ENCODE measurements around the gene RNF157.

DNA sequence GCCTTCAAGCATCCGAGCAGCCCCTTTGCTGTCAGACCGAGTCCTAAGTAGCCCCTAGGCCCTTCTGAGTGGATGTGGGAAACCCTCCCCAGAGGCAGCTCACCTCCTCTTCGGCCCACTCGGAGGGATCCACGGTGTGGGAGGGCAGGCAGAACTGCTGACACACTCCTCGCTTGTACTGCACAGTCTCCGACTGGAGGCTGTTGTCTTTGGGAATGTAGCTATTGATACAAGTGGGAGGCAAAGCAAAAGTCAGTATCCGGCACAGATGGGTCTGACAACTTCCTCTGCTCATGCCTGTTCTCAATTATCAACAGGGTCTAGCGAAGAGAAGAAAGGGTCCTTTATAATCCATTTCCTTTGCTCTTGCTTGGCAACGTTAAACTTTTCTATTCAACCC lies 73.4 kb downstream of the RNF157 start:
- TF ChIP-seq, protein P1, sequence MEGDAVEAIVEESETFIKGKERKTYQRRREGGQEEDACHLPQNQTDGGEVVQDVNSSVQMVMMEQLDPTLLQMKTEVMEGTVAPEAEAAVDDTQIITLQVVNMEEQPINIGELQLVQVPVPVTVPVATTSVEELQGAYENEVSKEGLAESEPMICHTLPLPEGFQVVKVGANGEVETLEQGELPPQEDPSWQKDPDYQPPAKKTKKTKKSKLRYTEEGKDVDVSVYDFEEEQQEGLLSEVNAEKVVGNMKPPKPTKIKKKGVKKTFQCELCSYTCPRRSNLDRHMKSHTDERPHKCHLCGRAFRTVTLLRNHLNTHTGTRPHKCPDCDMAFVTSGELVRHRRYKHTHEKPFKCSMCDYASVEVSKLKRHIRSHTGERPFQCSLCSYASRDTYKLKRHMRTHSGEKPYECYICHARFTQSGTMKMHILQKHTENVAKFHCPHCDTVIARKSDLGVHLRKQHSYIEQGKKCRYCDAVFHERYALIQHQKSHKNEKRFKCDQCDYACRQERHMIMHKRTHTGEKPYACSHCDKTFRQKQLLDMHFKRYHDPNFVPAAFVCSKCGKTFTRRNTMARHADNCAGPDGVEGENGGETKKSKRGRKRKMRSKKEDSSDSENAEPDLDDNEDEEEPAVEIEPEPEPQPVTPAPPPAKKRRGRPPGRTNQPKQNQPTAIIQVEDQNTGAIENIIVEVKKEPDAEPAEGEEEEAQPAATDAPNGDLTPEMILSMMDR (IDR thresholded peaks at IDR 0.05; ENCODE audit: insufficient read depth, low read length) = no peak
- TF ChIP-seq, protein P2, sequence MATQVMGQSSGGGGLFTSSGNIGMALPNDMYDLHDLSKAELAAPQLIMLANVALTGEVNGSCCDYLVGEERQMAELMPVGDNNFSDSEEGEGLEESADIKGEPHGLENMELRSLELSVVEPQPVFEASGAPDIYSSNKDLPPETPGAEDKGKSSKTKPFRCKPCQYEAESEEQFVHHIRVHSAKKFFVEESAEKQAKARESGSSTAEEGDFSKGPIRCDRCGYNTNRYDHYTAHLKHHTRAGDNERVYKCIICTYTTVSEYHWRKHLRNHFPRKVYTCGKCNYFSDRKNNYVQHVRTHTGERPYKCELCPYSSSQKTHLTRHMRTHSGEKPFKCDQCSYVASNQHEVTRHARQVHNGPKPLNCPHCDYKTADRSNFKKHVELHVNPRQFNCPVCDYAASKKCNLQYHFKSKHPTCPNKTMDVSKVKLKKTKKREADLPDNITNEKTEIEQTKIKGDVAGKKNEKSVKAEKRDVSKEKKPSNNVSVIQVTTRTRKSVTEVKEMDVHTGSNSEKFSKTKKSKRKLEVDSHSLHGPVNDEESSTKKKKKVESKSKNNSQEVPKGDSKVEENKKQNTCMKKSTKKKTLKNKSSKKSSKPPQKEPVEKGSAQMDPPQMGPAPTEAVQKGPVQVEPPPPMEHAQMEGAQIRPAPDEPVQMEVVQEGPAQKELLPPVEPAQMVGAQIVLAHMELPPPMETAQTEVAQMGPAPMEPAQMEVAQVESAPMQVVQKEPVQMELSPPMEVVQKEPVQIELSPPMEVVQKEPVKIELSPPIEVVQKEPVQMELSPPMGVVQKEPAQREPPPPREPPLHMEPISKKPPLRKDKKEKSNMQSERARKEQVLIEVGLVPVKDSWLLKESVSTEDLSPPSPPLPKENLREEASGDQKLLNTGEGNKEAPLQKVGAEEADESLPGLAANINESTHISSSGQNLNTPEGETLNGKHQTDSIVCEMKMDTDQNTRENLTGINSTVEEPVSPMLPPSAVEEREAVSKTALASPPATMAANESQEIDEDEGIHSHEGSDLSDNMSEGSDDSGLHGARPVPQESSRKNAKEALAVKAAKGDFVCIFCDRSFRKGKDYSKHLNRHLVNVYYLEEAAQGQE (IDR thresholded peaks at IDR 0.05; ENCODE audit: insufficient replicate concordance, low read depth) = no peak
- TF ChIP-seq POLR2AphosphoS5 (IDR thresholded peaks at IDR 0.05; ENCODE audit: low read depth) = no peak
- no peak for TF ChIP-seq SPI1 (IDR thresholded peaks at IDR 0.05; ENCODE audit: borderline replicate concordance, low read depth)

Data from HL-60 (cell line).